HG02759 (cell line): ENCODE results near the gene ZC3H12C.

Experiments used
- ATAC-seq: cut with Tn5 transposase; IDR thresholded peaks from one replicate; pipeline ENCODE4 v1.9.1; 2021; ENCODE audit warnings: mild to moderate bottlenecking, moderate library complexity; ENCODE audit not compliant: unreplicated experiment

The ZC3H12C gene

GRCh38 chr11:110076371-110076965 is 16.7 kb upstream of the ZC3H12C start:
- ATAC-seq, result peak; percentile 44

GRCh38 chr11:110077346-110077745 is 15.8 kb upstream of the ZC3H12C start:
- ATAC-seq, result peak; percentile 29

- ATAC-seq, result peak; percentile 88
Observed at GRCh38 chr11:110077831-110078325, 15.3 kb upstream of the ZC3H12C start.

DNA sequence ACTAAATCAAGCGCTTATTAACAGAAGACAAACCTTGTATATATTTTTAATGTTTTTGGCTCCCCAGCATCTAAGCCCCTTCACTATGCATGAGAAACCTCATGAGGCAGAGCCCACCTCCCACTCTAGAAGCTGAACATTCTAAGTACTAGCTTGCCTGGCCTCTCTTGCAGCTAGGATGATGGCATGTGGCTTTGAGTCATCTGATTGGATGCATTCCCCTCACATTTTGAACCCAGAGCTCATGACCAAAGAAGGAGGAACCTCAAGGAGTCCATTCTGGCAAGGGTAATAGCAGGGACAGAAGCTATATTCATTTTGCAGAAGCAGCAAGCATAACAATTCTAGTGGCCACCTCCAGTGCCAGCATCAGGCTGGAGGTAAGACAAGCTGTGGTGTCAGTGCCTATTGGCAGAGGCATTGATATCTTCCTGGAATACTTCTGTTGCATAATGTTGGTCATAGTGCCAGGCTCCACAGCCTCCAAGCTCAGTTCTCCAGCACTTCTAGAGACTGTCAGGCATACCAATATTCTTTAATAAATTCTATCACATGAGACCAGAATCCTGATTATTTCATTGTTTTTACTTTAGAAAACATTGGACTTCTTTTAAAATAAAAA is 14.2 kb upstream of the ZC3H12C start:
- no peak for ATAC-seq

- ATAC-seq, result no peak
Observed at GRCh38 chr11:110079726-110080125, 13.5 kb upstream of the ZC3H12C start.

GRCh38 chr11:110081462-110082376 is 11.5 kb upstream of the ZC3H12C start:
- no peak for ATAC-seq

DNA sequence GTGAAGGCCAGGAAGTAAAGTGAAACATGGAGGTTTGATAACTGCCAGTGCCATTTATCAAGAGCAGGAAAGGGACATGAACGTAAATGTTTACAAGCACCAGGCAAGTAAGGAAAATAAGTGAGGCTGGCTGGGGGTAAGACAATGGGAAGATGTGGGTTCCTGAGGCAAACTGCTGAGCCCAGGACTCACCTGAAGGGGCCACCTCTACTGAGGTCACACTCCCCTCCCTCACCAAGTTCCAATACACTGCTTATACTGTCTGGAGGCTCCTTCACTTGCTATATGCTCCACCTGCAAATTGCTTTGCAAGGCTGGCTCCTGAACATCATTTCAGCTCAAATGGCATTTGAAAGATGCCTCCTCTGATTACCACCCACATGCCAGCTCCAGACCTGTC is 10.3 kb upstream of the ZC3H12C start:
- no peak for ATAC-seq

- ATAC-seq, result no peak
Observed at GRCh38 chr11:110085255-110085838, 7.8 kb upstream of the ZC3H12C start.

DNA sequence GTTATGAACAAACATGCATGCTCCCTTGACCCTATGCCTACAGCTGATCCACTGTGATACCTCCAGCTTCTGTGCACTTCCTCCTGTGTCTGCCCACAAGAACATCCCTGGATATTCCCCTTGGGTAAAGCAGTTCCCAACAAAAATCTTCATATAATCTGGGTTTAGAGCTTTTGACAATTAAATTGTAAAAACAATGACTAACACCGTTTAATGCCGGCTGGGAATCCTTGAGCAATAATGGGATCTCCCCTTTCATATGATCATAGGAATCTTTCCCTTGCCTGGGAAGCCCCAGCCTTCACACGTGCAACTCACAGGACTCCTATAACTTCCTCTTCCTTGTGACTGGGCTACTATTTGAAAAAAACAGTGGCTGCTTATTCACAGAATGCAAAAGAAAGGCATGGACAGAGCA is 6.3 kb upstream of the ZC3H12C start:
- ATAC-seq, result no peak

GRCh38 chr11:110087812-110088534 is 5.2 kb upstream of the ZC3H12C start:
- no peak for ATAC-seq

DNA sequence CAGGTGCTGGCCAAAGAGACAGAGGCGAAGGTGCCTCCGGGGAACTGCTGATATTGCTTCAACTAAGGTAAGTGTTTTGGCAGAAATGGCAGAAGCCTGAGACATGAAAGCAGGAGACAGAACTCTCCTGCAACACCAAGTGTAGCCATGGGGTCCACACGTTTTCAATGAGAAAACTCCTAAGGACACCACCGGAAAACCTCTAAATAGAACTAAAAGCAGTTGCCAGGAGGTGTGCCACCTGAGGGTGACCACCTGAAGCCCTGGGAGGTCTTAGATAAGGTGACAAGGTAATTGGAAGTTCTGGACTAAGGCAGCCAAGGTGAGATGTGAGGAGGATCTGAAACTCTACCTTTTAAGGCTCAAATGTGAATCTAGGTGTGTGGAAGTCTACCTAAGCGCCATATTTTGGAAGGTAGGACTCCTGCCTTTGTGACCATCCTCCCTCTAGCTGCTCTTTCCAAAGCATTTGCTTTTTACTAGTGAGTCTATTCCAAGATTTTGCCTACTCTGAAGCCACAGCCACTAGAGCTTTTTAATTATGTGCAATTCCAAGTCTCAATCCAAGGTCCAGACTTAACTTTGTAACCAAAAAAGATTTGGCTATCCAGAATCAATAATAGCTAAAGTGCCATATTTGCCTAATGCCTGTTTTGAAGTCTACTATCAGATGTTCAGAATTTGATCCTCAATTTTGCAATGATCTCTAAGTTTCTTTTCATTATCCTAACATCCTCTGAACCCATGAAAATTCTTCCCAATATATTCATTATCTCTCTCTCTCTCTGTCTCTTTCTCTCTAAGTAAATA is 4.5 kb upstream of the ZC3H12C start:
- ATAC-seq, result no peak

DNA sequence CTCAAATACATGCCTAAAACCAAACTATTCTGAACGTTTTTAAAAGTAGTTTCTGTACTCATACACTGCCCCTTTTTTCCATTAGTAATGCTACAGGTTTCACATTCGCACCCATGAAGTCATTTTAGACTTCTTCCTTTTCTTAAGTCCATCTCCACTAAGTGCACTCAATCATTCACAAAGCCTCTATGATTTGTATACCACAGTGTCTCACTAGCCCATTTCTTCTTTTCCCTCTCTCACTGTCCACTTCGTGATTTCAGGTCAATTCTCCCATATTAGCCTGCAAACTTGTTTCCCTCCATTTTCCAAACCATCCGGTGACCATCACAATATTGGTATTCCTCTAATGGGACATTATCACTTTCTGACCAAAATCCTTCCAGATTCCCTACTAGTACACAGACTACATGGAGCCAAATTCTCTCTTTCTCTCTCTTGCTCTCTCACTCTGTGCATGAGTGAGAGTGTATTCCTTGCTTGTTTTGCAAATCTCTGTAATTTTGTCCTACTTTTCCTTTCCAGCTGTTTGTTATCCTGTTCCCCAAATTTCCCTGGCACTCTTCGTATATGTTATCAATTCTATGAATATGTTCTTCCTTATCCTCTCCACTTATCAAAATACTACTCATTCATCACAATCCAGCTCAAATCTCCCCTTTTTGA is 3.4 kb upstream of the ZC3H12C start:
- ATAC-seq, result no peak

GRCh38 chr11:110090466-110091026 is 2.6 kb upstream of the ZC3H12C start:
- ATAC-seq, result no peak

GRCh38 chr11:110092111-110092514 is 1.1 kb upstream of the ZC3H12C start:
- no peak for ATAC-seq

- ATAC-seq, result peak; percentile 21
Observed at GRCh38 chr11:110093407-110094297, 460 bp downstream of the ZC3H12C start.

GRCh38 chr11:110094298-110095285 is 1.4 kb downstream of the ZC3H12C start:
- ATAC-seq, result no peak

GRCh38 chr11:110095554-110095953 is 2.4 kb downstream of the ZC3H12C start:
- ATAC-seq, result no peak
